Left colon (tissue), 2 donors: ENCODE measurements around the gene GJB2. TPM values are rescaled to one million over a fixed set of nuclear protein-coding genes. Genes with fewer than 3 reads are reported as not detected.
A peak's percentile ranks its signal among the peaks of the same experiment; 100 is the strongest.

ENCODE experiments used
- ATAC-seq: fragments of 200-7000 bp; cut with Tn5 transposase; one replicate; pipeline ENCODE4 v1.9.1; 2020; ENCODE audit warnings: mild to moderate bottlenecking, moderate library complexity
- DNase-seq, 2 donors: peaks; one replicate each; pipeline ENCODE4 v3.0.0-alpha.2; 2020
- intact Hi-C, 2 donors: fragments of 100-400 bp; cut with DNase I in 1 of 2; cut with micrococcal nuclease in 1 of 2; formaldehyde crosslinking; loops; one replicate each; pipeline versions ENCODE4 v1.11.2 to v1.14.0; 2022; cut with DNase I, micrococcal nuclease
- total RNA-seq, 2 donors: library from RNA; stranded (reverse); fragmentation: NEBNext Ultra II Directional; extraction: Animal tissue kit (Norgen Biotek cat#: 25700); gene quantifications; one replicate each; pipeline ENCODE4 v1.2.1, GENCODE V29; 2021
- donor health status: DM: no; HTN: no; CAD: no.
- donor health status: DM: yes; HTN: yes; CAD: no.

GJB2 gene
- total RNA-seq, 2 donors from 2014 or later = 39.0 to 45.0 TPM

DNA sequence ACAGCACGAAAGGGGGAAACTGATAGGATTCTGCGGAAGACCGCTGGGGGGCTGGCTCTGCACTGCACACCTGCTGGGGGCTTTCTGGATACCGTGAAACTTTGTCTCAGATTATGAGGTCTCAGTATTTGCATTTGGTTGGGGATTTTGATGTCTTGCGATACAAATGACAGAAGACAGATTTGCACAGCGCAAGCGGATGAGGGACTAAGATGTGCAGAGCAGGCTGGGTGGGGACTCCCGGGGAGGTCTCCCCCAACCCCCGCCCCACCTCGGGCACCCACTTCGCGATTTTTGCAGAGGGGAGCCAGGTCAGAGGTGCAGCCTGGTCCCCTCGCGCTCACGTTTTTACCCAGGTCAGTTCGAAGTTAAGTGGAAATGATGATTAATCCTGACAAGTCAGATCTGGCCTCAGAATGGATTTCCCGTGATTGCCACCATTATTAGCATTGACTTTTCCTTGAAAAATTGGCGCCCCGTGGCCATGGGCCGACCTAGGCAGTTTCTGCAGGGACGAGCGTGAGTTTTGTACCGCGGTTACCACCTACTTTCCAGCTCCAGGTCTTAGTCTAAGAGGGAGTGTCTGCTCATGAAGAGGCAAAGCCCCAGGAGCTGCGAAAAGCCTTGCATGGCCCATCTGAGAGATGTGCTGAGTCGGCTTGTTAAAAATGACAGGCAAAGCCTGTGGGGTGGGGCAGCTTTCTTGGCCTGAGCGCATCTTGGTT, 1.3 kb upstream of the GJB2 start:
- intact Hi-C loops = no loop called here
- no peak for DNase-seq
- ATAC-seq = no peak

- ATAC-seq (peak; percentile 29), DNase-seq (peak in 1 of 2 donors; percentile 23)
- intact Hi-C loops = no loop called here
Measured at GRCh38 chr13:20193162-20193906, 596 bp upstream of the GJB2 start.

- intact Hi-C loops = no loop called here
- peak; percentile 70 for ATAC-seq
- peak; percentile 55 to 69 for DNase-seq
Measured at GRCh38 chr13:20192158-20192835, 441 bp downstream of the GJB2 start.

DNA sequence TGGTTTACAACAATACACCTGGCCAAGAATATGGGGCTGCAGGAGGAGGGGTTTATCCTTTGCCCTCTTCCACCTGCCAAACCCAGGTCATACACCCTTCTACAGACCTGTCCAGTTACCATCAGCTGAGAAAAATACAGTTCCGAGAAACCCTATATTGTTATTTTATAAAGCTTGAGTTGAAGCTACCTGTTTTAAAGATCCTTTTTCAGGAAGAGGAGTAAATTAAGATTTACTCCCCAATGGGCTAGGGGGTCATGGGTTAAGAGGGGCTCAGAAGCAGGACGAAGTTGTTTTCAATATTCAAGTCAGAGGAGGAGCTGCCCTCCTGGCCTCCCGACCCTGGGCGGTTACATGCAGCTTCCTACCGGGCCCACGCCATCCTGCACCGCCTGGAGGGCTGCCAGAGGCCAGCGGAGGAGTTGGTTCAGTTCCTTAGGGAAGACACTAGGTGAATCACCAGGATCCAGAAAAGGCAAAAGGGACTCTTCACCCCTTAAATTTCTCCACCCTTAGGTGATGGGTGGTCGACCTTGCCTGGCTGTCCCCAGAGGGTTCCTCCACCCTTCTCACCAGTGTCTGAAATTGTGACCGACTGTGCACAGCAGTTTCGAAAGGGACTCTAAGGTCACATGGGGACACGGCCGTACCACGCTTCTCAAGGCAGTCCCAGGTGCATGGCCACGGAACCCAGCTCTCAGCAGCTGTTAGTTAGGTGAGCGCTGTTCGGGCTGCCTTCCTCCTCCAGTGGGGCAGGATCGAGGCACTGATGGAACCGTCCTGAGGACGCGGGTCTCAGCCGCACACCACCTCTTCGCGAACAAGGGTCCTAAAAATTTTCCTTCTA, 1.2 kb downstream of the GJB2 start:
- intact Hi-C loops = no loop called here
- ATAC-seq (peak; percentile 67), DNase-seq (peak; percentile 78 to 79)

- ATAC-seq (no peak), DNase-seq (no peak)
- intact Hi-C loops = no loop called here
Measured at GRCh38 chr13:20190481-20191310, 2.0 kb downstream of the GJB2 start.

DNA sequence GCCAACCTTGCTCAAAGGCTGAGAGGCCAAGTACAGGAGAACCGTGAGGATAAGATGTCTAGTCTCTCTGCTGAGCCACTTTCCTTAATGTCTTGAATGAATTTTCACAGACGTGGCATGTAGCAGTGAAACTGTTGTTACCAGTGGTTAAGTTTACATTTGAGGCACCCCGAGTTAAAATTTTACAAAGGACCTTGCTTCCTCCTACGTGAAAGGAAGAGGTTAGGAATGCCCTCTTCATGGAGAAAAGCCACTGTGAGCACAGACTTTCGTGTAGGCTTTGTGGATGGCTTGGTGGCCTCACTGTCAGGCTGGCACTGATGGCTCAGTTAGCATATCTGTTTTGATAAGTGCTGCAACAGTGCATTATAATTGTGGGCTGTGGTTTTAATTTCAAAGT, 2.7 kb downstream of the GJB2 start:
- DNase-seq (no peak), ATAC-seq (no peak)
- intact Hi-C loops = no loop called here

DNA sequence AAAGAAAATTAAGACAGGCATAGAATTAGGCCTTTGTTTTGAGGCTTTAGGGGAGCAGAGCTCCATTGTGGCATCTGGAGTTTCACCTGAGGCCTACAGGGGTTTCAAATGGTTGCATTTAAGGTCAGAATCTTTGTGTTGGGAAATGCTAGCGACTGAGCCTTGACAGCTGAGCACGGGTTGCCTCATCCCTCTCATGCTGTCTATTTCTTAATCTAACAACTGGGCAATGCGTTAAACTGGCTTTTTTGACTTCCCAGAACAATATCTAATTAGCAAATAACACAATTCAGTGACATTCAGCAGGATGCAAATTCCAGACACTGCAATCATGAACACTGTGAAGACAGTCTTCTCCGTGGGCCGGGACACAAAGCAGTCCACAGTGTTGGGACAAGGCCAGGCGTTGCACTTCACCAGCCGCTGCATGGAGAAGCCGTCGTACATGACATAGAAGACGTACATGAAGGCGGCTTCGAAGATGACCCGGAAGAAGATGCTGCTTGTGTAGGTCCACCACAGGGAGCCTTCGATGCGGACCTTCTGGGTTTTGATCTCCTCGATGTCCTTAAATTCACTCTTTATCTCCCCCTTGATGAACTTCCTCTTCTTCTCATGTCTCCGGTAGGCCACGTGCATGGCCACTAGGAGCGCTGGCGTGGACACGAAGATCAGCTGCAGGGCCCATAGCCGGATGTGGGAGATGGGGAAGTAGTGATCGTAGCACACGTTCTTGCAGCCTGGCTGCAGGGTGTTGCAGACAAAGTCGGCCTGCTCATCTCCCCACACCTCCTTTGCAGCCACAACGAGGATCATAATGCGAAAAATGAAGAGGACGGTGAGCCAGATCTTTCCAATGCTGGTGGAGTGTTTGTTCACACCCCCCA, 3.8 kb downstream of the GJB2 start:
- DNase-seq = peak; percentile 48 to 55
- intact Hi-C loops = loop anchor here in 1 of 2 donors (10.0 kb wide), 1 partner anchor 736 kb away; no protein-coding TSS in a partner anchor
- ATAC-seq = peak; percentile 31

DNA sequence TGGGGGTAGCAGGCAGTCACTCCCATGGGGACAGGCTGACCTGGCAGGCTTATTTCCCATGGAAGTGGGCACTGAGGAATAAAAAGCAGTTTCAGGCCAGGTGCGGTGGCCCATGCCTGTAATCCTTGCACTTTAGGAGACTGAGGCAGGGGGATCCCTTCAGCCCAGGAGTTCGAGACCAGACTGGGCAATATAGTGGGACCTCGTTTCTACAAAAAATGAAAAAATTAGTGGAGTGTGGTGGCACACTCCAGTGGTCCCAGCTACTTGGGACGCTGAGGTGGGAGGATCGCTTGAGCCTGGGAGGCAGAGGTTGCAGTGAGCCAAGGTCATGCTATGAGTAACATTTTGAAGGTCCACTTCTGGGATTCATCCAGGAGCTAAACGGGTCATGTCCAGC, 6.0 kb downstream of the GJB2 start:
- DNase-seq = no peak
- intact Hi-C loops = loop anchor here in 1 of 2 donors (10.0 kb wide), 1 partner anchor 738 kb away; no protein-coding TSS in a partner anchor
- no peak for ATAC-seq

DNA sequence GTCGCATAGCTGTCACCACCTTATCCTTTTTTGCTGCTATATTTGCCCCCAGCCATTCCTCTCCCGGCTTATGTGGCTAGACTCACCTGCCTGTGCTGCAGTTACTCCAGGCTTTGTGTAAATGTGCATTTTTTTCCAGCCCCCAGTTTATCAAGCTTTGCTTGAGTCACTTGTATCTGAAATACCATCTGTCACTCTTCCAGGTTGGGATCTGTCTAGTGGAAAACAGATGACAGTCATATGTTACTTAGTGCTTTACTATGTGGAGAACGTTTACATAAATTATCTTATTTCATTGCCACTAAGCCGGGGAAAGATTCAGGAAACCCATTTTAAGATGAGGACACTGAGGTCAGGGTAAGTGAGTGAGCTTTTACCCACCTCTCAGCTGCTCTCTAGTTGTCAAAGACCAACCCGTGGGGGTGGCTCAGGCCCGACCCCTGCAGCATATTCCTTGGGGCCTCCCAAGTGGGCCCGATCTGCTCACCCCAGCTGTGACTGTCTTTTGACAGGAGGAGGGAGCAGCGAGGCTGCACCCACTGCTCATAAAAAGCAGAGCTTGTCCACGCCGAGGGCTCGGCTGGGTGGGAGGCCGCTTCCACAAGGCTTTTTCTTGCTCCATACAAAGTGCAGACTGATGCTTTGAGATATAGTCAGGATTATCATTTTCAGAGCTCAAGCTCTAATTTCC, 7.2 kb downstream of the GJB2 start:
- DNase-seq = no peak
- intact Hi-C loops = loop anchor here in 1 of 2 donors (10.0 kb wide), 1 partner anchor 739 kb away; no protein-coding TSS in a partner anchor
- no peak for ATAC-seq

DNA sequence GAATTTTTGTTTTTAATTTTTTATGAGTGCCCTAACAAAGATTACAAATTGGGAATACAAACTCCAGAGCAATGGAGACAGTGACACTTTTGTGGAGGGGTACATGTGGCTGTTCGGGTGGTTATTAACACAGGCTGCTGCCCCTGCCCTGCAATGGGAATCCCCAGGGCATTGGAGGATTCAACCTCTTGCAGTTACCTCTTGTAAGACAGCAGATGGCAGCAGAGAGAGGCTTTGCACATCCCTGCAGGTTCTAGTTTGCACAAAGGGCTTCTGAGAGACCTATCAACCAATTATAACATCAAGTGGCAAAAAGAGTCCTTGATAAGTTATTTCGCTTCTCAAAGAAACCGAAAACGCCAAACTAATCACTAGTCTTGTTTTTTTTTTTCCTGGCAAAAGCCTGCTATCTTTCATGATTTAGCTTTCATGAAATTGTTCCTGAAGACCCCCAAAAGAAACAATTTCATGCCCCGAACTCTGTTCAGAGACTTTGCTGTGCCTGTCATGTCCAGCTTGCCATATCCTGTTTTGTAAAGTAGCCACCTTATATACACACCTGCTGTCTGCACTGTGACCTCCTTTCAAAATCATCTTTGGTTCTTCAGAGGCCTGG, 10.4 kb downstream of the GJB2 start:
- ATAC-seq (peak; percentile 85), DNase-seq (no peak)
- intact Hi-C loops = loop anchor here in 1 of 2 donors (10.0 kb wide), 1 partner anchor 742 kb away; no protein-coding TSS in a partner anchor

DNA sequence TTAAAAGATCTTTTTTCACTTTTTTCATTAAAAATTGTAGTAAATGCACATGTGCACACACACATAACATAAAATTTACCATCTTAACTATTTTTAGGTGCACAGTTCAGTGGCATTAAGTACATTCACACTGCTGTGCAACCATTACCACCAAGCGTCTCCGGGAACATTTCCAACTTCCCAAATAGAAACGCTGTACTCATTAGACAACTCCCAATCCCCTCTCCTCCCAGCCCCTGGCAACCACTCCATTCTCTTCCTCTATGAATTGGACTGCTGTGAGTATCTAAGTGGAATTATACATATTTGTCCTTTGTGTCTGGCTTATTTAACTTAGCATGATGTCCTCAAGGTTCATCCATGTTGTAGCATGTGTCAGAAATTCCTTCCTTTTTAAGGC, 11.6 kb downstream of the GJB2 start:
- intact Hi-C loops = loop anchor here in 1 of 2 donors (10.0 kb wide), 1 partner anchor 744 kb away; no protein-coding TSS in a partner anchor
- ATAC-seq (no peak), DNase-seq (no peak)

DNA sequence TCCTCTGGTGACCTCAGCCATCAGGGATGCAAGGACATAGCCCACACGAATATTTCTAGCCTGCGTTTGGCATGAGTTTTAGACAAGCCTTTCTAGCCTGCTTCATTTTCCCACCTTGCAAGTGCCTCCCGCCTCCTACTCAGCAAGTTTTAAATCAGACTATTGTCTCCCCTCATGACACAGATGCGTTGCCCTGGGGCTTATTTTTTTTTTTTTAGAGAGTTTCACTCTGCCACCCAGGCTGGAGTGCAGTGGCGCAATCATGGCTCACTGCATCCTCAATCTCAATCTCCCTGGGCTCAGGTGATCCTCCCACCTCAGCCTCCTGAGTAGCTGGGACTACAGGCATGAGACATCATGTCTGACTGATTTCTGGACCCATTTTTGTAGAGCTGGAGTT, 14.6 kb downstream of the GJB2 start:
- intact Hi-C loops = no loop called here
- DNase-seq (no peak), ATAC-seq (no peak)

DNA sequence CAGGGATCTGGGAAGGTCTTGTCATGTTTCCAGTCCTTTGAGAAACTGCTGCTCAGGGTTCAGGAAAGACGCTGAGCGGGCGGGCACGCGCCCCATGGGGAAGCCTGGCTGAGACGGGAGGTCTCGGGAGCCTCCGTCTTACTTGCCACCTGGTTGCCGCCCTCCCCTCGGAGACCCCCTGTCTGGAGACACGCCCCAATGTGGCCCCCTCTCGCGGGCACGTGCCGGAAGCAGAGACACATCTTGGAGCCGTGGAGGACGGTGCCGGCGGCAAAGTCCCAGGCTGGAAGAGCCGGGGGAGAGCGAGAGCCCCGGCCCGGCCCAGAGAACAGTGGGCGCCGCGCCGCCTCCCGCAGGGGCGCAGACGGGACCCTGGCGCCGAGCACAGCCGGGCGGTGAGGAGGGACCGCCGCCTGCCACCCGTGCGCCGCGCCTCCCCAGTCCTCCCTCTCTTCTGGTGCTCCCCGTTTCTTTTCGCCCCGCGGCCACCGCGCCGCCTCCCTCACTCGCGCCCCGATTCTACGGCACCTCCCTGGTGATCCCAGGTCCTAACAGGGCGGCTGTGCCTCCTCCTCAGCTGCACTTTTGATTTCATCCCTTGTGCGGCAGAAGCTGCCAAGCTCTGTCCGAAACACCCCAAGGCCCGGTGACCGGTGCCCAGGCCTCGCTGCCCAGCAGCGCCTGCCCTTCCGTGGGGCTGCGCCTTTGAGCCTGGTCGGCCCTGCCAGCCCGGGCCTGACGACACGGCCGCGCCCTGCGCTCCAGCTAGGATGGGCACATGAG, 15.5 kb downstream of the GJB2 start:
- ATAC-seq = peak; percentile 10
- DNase-seq = no peak
- intact Hi-C loops = no loop called here

- DNase-seq = no peak
- no peak for ATAC-seq
- intact Hi-C loops = no loop called here
Measured at GRCh38 chr13:20175907-20176652, 16.7 kb downstream of the GJB2 start.
